Measurements from ENCODE around the gene SPATA6L. TPM values are rescaled to one million over a fixed set of nuclear protein-coding genes. Genes with fewer than 3 reads are reported as not detected.
A peak's percentile ranks its signal among the peaks of the same experiment; 100 is the strongest.

The SPATA6L gene
- total and polyA plus RNA-seq, 2 experiments from 2014 or later = 0.65 to 0.69 TPM

- Histone ChIP-seq H3K79me2 (ENCODE audit: insufficient read depth) (peaks cover 83% of the 10 kb centered on the region), H3K4me2 (ENCODE audit: unreplicated experiment) (peak overlapping the region; percentile 42), H3K36me3 (ENCODE audit: low read depth) (peaks cover 37% of the 10 kb centered on the region), H3K4me3 (no peak overlapping the region), H3K9me3 (ENCODE audit: low read depth) (no peaks in the 10 kb centered on the region), H3K9me2 (ENCODE audit: insufficient read depth) (no peaks in the 10 kb centered on the region), H3F3A (ENCODE audit: insufficient read depth) (peaks cover 42% of the 10 kb centered on the region), H4K20me1 (ENCODE audit: insufficient read depth) (no peaks in the 10 kb centered on the region), H3K9ac (peak overlapping the region; percentile 10; the same call in 1 of the 2 replicates), H2AFZ (no peak overlapping the region), H3K27ac (peak overlapping the region; percentile 58), H3K4me1 (ENCODE audit: insufficient read depth) (peaks cover 34% of the 10 kb centered on the region), H3K27me3 (replicated peaks; ENCODE audit: insufficient read depth) (no peaks in the 10 kb centered on the region)
- DNase-seq = peak; percentile 10
- WGBS, 2 experiments (ENCODE audit: low coverage in 1 of 2, low lambda C conversion rate in 2 of 2, missing lambda C conversion rate in 2 of 2) = 58 to 69% methylated on average over 2 of the region's 2 CpGs
- TF ChIP-seq EZH2 (IDR thresholded peaks at IDR 0.05; ENCODE audit: insufficient read depth, poor library complexity, severe bottlenecking) (no peak), EZH2phosphoT487 (IDR thresholded peaks at IDR 0.05; ENCODE audit: insufficient read depth, low read depth) (no peak)
- in situ Hi-C loops (cut with MboI) = no loop called here
Observed at GRCh38 chr9:4689021-4689420, 22.7 kb upstream of the SPATA6L start.

GRCh38 chr9:4686584-4686983 is 20.3 kb upstream of the SPATA6L start:
- Histone ChIP-seq H4K20me1 (ENCODE audit: insufficient read depth) (no peaks in the 10 kb centered on the region), H3K4me3 (no peak overlapping the region), H2AFZ (no peak overlapping the region), H3K4me1 (ENCODE audit: insufficient read depth) (peaks cover 25% of the 10 kb centered on the region), H3K9me3 (ENCODE audit: low read depth) (no peaks in the 10 kb centered on the region), H3K79me2 (ENCODE audit: insufficient read depth) (peaks cover 86% of the 10 kb centered on the region), H3K27ac (no peak overlapping the region), H3K4me2 (ENCODE audit: unreplicated experiment) (no peak overlapping the region), H3F3A (ENCODE audit: insufficient read depth) (peaks cover 38% of the 10 kb centered on the region), H3K9ac (no peak overlapping the region), H3K9me2 (ENCODE audit: insufficient read depth) (no peaks in the 10 kb centered on the region), H3K27me3 (replicated peaks; ENCODE audit: insufficient read depth) (no peaks in the 10 kb centered on the region), H3K36me3 (ENCODE audit: low read depth) (peaks cover 37% of the 10 kb centered on the region)
- in situ Hi-C loops (cut with MboI) = no loop called here
- DNase-seq = no peak
- 29 to 34% methylated on average over 1 of the region's 1 CpG for WGBS, 2 experiments (ENCODE audit: low coverage in 1 of 2, low lambda C conversion rate in 2 of 2, missing lambda C conversion rate in 2 of 2)
- TF ChIP-seq EZH2phosphoT487 (IDR thresholded peaks at IDR 0.05; ENCODE audit: insufficient read depth, low read depth) (no peak), EZH2 (IDR thresholded peaks at IDR 0.05; ENCODE audit: insufficient read depth, poor library complexity, severe bottlenecking) (no peak)

GRCh38 chr9:4686112-4686511 is 19.8 kb upstream of the SPATA6L start:
- DNase-seq = no peak

GRCh38 chr9:4684820-4685219 is 18.5 kb upstream of the SPATA6L start:
- in situ Hi-C loops (cut with MboI) = no loop called here
- TF ChIP-seq EZH2 (IDR thresholded peaks at IDR 0.05; ENCODE audit: insufficient read depth, poor library complexity, severe bottlenecking) = no peak
- no peak for TF ChIP-seq EZH2phosphoT487 (IDR thresholded peaks at IDR 0.05; ENCODE audit: insufficient read depth, low read depth)
- H3K79me2 ChIP-seq (ENCODE audit: insufficient read depth) = peaks cover 88% of the 10 kb centered on the region

More at GRCh38 chr9:4686112-4686511, 19.8 kb upstream of the SPATA6L start:
- TF ChIP-seq EZH2phosphoT487 (IDR thresholded peaks at IDR 0.05; ENCODE audit: insufficient read depth, low read depth) (no peak), EZH2 (IDR thresholded peaks at IDR 0.05; ENCODE audit: insufficient read depth, poor library complexity, severe bottlenecking) (no peak)
- no peaks in the 10 kb centered on the region for H3K9me3 ChIP-seq (ENCODE audit: low read depth)
- peaks cover 39% of the 10 kb centered on the region for H3F3A ChIP-seq (ENCODE audit: insufficient read depth)
- H3K27ac ChIP-seq = no peak overlapping the region
- peaks cover 34% of the 10 kb centered on the region for H3K36me3 ChIP-seq (ENCODE audit: low read depth)
- H3K27me3 ChIP-seq (replicated peaks; ENCODE audit: insufficient read depth) = no peaks in the 10 kb centered on the region
- no peaks in the 10 kb centered on the region for H4K20me1 ChIP-seq (ENCODE audit: insufficient read depth)
- no peak overlapping the region for H3K4me3 ChIP-seq
- H3K4me2 ChIP-seq (ENCODE audit: unreplicated experiment) = no peak overlapping the region
- no peak overlapping the region for H3K9ac ChIP-seq
- no peak overlapping the region for H2AFZ ChIP-seq
- 84 to 92% methylated on average over 4 of the region's 4 CpGs for WGBS, 2 experiments (ENCODE audit: low coverage in 1 of 2, low lambda C conversion rate in 2 of 2, missing lambda C conversion rate in 2 of 2)
- peaks cover 86% of the 10 kb centered on the region for H3K79me2 ChIP-seq (ENCODE audit: insufficient read depth)
- in situ Hi-C loops (cut with MboI) = no loop called here
- H3K4me1 ChIP-seq (ENCODE audit: insufficient read depth) = peaks cover 25% of the 10 kb centered on the region
- H3K9me2 ChIP-seq (ENCODE audit: insufficient read depth) = no peaks in the 10 kb centered on the region

More at GRCh38 chr9:4684820-4685219, 18.5 kb upstream of the SPATA6L start:
- no peak for DNase-seq
- Histone ChIP-seq H2AFZ (no peak overlapping the region), H3K27ac (no peak overlapping the region), H4K20me1 (ENCODE audit: insufficient read depth) (no peaks in the 10 kb centered on the region), H3K36me3 (ENCODE audit: low read depth) (peaks cover 26% of the 10 kb centered on the region), H3K4me3 (no peak overlapping the region), H3K9me2 (ENCODE audit: insufficient read depth) (no peaks in the 10 kb centered on the region), H3K9me3 (ENCODE audit: low read depth) (no peaks in the 10 kb centered on the region), H3F3A (ENCODE audit: insufficient read depth) (peaks cover 38% of the 10 kb centered on the region), H3K27me3 (replicated peaks; ENCODE audit: insufficient read depth) (no peaks in the 10 kb centered on the region), H3K9ac (no peak overlapping the region), H3K4me2 (ENCODE audit: unreplicated experiment) (no peak overlapping the region), H3K4me1 (ENCODE audit: insufficient read depth) (peaks cover 24% of the 10 kb centered on the region)
- WGBS, 2 experiments (ENCODE audit: low coverage in 1 of 2, low lambda C conversion rate in 2 of 2, missing lambda C conversion rate in 2 of 2) = 94 to 95% methylated on average over 4 of the region's 4 CpGs
